Keratinocyte (primary cell): ENCODE measurements around the gene RAPGEF1.

Source experiments
- EZH2 ChIP-seq: IDR thresholded peaks from one replicate; pipeline ENCODE4 v1.6.1; 2012; ENCODE audit warnings: inconsistent platforms, mild to moderate bottlenecking, low read length, moderate library complexity
- TF ChIP-seq, protein P1 (sequence below), 3 experiments: IDR thresholded peaks in 1 of 3; conservative IDR thresholded peaks in 1 of 3; optimal IDR thresholded peaks in 1 of 3; 2 replicates in 2 of 3; 3 replicates in 1 of 3; pipeline versions ENCODE3 to v1.5.1; 2011; ENCODE audit warnings: low read length in 3 of 3, mild to moderate bottlenecking in 3 of 3, moderate library complexity in 2 of 3, control low read depth in 1 of 3, inconsistent platforms in 1 of 3; ENCODE audit not compliant: insufficient read depth in 2 of 3; ENCODE audit errors: extremely low read depth in 1 of 3

DNA sequence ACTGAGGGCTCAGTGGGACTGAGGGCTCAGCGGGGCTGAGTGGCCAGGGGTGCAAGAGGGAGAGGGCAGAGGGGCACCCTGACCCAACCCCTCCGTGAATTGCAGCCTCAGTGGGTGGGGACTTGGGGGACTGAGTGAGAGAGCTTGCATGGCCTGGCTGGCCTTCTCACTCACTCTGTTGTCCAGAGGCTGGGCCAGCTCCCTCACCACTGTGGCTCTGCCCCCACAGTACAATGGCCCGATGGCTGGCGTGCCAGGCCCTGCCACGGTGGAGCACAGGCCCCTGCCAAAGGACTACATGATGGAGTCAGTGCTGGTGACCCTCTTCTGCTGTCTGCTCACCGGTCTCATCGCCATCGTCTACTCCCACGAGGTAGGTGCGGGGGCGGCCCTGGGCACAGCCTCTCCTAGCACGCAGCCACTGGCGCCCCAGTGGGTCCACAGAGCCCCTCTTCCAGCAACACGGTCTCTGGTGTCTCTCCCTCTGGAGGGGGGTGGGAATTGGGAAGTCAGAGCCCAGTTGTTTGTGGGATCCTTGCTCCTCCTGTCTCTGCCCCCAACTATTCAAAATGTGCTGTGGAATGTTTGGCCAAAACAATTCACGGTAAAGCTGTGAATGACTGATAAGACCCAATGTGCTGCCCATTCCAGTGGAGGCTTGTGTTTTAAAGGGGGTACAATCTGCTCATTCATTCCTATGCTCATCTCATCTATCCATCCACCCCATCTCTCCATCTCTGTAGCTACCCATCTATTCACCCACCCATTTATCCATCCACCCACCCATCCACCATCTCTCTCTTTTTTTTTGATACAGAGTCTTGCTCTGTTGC is 183.8 kb downstream of the RAPGEF1 start:
- TF ChIP-seq, protein P1, sequence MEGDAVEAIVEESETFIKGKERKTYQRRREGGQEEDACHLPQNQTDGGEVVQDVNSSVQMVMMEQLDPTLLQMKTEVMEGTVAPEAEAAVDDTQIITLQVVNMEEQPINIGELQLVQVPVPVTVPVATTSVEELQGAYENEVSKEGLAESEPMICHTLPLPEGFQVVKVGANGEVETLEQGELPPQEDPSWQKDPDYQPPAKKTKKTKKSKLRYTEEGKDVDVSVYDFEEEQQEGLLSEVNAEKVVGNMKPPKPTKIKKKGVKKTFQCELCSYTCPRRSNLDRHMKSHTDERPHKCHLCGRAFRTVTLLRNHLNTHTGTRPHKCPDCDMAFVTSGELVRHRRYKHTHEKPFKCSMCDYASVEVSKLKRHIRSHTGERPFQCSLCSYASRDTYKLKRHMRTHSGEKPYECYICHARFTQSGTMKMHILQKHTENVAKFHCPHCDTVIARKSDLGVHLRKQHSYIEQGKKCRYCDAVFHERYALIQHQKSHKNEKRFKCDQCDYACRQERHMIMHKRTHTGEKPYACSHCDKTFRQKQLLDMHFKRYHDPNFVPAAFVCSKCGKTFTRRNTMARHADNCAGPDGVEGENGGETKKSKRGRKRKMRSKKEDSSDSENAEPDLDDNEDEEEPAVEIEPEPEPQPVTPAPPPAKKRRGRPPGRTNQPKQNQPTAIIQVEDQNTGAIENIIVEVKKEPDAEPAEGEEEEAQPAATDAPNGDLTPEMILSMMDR (optimal IDR thresholded peaks at IDR 0.05 in 1 of 3, IDR thresholded peaks at IDR 0.05 in 1 of 3, conservative IDR thresholded peaks at IDR 0.05 in 1 of 3; ENCODE audit: extremely low read depth in 1 of 3, insufficient read depth in 2 of 3, low read length in 3 of 3): no peak
- TF ChIP-seq EZH2: no peak
